Measurements from ENCODE around the gene GDPD5.

Gene GDPD5

GRCh38 chr11:75548595-75549272 is 23.0 kb upstream of the GDPD5 start:
- no peak for ATAC-seq (ENCODE audit: insufficient read depth, low read depth)
- no peak for DNase-seq
- no peak overlapping the region for H3K9ac ChIP-seq (ENCODE audit: low read depth, low read length)
- no peaks in the 10 kb centered on the region for H3K79me2 ChIP-seq (ENCODE audit: insufficient read depth, low read length)
- H3K4me2 ChIP-seq (ENCODE audit: insufficient read depth, low read length) = no peak overlapping the region
- no peaks in the 10 kb centered on the region for H3K36me3 ChIP-seq (ENCODE audit: insufficient read depth, low read length)
- no peak overlapping the region for H3K27ac ChIP-seq (ENCODE audit: low read length)
- no peak for TF ChIP-seq EZH2 (IDR thresholded peaks at IDR 0.05; ENCODE audit: borderline replicate concordance, low read depth, low read length, severe bottlenecking)
- TF ChIP-seq CTCF (IDR thresholded peaks at IDR 0.05; ENCODE audit: borderline replicate concordance, extremely low read depth, low read length, poor library complexity, severe bottlenecking) = no peak
- H2AFZ ChIP-seq (ENCODE audit: low read depth, low read length) = no peak overlapping the region
- no peak overlapping the region for H3K4me3 ChIP-seq (ENCODE audit: low read depth in 1 of 2, low read length in 2 of 2)
- no peaks in the 10 kb centered on the region for H3K4me1 ChIP-seq (ENCODE audit: insufficient read depth, low read length)
- H4K20me1 ChIP-seq (ENCODE audit: insufficient read depth, low read length) = no peaks in the 10 kb centered on the region; the same call in 1 of the 2 replicates
- H3K9me3 ChIP-seq (ENCODE audit: insufficient read depth, low read length, severe bottlenecking) = peaks cover 6% of the 10 kb centered on the region
- peaks cover 10% of the 10 kb centered on the region for H3K27me3 ChIP-seq (ENCODE audit: insufficient read depth, low read length, poor library complexity)

- Histone ChIP-seq H3K9ac (ENCODE audit: low read depth, low read length) (no peak overlapping the region), H3K4me1 (ENCODE audit: insufficient read depth, low read length) (no peaks in the 10 kb centered on the region), H3K27ac (ENCODE audit: low read length) (no peak overlapping the region), H3K79me2 (ENCODE audit: insufficient read depth, low read length) (no peaks in the 10 kb centered on the region), H4K20me1 (ENCODE audit: insufficient read depth, low read length) (no peaks in the 10 kb centered on the region; the same call in 1 of the 2 replicates), H3K9me3 (ENCODE audit: insufficient read depth, low read length, severe bottlenecking) (peaks cover 6% of the 10 kb centered on the region), H3K27me3 (ENCODE audit: insufficient read depth, low read length, poor library complexity) (peaks cover 7% of the 10 kb centered on the region), H3K4me3 (ENCODE audit: low read depth in 1 of 2, low read length in 2 of 2) (no peak overlapping the region), H2AFZ (ENCODE audit: low read depth, low read length) (no peak overlapping the region), H3K4me2 (ENCODE audit: insufficient read depth, low read length) (no peak overlapping the region), H3K36me3 (ENCODE audit: insufficient read depth, low read length) (no peaks in the 10 kb centered on the region)
- peak; percentile 32 for DNase-seq
- peak; percentile 59 for ATAC-seq (ENCODE audit: insufficient read depth, low read depth)
- TF ChIP-seq EZH2 (IDR thresholded peaks at IDR 0.05; ENCODE audit: borderline replicate concordance, low read depth, low read length, severe bottlenecking) (no peak), CTCF (IDR thresholded peaks at IDR 0.05; ENCODE audit: borderline replicate concordance, extremely low read depth, low read length, poor library complexity, severe bottlenecking) (peak; percentile 76)
Measured at GRCh38 chr11:75547617-75548058, 21.9 kb upstream of the GDPD5 start.

GRCh38 chr11:75547177-75547576 is 21.4 kb upstream of the GDPD5 start:
- Histone ChIP-seq H4K20me1 (ENCODE audit: insufficient read depth, low read length) (no peaks in the 10 kb centered on the region; the same call in 1 of the 2 replicates), H3K4me2 (ENCODE audit: insufficient read depth, low read length) (no peak overlapping the region), H2AFZ (ENCODE audit: low read depth, low read length) (no peak overlapping the region), H3K79me2 (ENCODE audit: insufficient read depth, low read length) (no peaks in the 10 kb centered on the region), H3K27me3 (ENCODE audit: insufficient read depth, low read length, poor library complexity) (peaks cover 7% of the 10 kb centered on the region), H3K9ac (ENCODE audit: low read depth, low read length) (no peak overlapping the region), H3K4me1 (ENCODE audit: insufficient read depth, low read length) (no peaks in the 10 kb centered on the region), H3K27ac (ENCODE audit: low read length) (no peak overlapping the region), H3K4me3 (ENCODE audit: low read depth in 1 of 2, low read length in 2 of 2) (no peak overlapping the region), H3K36me3 (ENCODE audit: insufficient read depth, low read length) (no peaks in the 10 kb centered on the region), H3K9me3 (ENCODE audit: insufficient read depth, low read length, severe bottlenecking) (peaks cover 6% of the 10 kb centered on the region)
- ATAC-seq (ENCODE audit: insufficient read depth, low read depth) (no peak), DNase-seq (no peak)
- TF ChIP-seq EZH2 (IDR thresholded peaks at IDR 0.05; ENCODE audit: borderline replicate concordance, low read depth, low read length, severe bottlenecking) (no peak), CTCF (IDR thresholded peaks at IDR 0.05; ENCODE audit: borderline replicate concordance, extremely low read depth, low read length, poor library complexity, severe bottlenecking) (no peak)
